LNCAP (cell line): ENCODE results near the gene LAMB3.

Experiments
- TF ChIP-seq, protein P1 (sequence below): fragments of 450-650 bp; IDR thresholded peaks from 2 replicates; pipeline ENCODE4 v1.5.1; 2017; ENCODE audit warnings: mild to moderate bottlenecking

LAMB3 gene

GRCh38 chr1:209688746-209689234, 36.6 kb upstream of the LAMB3 start:
- TF ChIP-seq, protein P1, sequence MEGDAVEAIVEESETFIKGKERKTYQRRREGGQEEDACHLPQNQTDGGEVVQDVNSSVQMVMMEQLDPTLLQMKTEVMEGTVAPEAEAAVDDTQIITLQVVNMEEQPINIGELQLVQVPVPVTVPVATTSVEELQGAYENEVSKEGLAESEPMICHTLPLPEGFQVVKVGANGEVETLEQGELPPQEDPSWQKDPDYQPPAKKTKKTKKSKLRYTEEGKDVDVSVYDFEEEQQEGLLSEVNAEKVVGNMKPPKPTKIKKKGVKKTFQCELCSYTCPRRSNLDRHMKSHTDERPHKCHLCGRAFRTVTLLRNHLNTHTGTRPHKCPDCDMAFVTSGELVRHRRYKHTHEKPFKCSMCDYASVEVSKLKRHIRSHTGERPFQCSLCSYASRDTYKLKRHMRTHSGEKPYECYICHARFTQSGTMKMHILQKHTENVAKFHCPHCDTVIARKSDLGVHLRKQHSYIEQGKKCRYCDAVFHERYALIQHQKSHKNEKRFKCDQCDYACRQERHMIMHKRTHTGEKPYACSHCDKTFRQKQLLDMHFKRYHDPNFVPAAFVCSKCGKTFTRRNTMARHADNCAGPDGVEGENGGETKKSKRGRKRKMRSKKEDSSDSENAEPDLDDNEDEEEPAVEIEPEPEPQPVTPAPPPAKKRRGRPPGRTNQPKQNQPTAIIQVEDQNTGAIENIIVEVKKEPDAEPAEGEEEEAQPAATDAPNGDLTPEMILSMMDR = no peak

DNA sequence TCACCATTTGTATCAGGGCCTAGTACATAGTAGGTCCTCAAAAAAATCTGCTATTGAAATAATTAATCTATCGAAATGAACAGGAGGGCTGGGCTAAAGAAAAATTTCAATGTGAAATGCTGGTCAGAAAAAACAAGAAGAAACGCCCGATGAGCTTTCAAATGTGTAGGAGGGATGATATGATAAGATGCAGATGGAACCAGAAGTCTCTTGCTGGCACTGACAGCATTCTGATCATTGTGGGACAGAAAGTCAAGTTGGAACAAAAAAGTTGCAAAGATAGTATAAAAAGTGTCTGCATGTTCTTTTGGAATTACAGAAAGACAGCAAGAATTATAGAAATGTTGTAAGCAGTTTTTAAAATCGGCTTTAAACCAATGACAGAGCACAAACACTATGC, 34.1 kb upstream of the LAMB3 start:
- TF ChIP-seq, protein P1 = no peak

GRCh38 chr1:209685821-209686220, 33.6 kb upstream of the LAMB3 start:
- TF ChIP-seq, protein P1 = no peak

- TF ChIP-seq, protein P1 = no peak
Observed at GRCh38 chr1:209678981-209679539, 26.8 kb upstream of the LAMB3 start.

DNA sequence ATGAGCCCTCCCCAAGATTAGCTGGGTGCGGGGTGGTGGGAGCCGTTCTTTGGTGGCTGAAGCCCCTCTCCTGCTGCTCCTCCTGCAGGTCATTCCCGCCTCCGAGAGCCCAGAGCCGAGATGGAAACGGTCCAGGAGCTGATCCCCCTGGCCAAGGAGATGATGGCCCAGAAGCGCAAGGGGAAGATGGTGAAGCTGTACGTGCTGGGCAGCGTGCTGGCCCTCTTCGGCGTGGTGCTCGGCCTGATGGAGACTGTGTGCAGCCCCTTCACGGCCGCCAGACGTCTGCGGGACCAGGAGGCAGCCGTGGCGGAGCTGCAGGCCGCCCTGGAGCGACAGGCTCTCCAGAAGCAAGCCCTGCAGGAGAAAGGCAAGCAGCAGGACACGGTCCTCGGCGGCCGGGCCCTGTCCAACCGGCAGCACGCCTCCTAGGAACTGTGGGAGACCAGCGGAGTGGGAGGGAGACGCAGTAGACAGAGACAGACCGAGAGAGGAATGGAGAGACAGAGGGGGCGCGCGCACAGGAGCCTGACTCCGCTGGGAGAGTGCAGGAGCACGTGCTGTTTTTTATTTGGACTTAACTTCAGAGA, 23.4 kb upstream of the LAMB3 start:
- TF ChIP-seq, protein P1 = no peak

- TF ChIP-seq, protein P1 = no peak
Observed at GRCh38 chr1:209674957-209675564, 22.8 kb upstream of the LAMB3 start, which contains the start of gene G0S2. TSS of gene G0S2 (plus strand) at chr1:209675412. CDS start at chr1:209675685, 273 bp downstream.

GRCh38 chr1:209673631-209674417, 21.6 kb upstream of the LAMB3 start:
- TF ChIP-seq, protein P1 = no peak
